ENCODE results near the gene FSTL5. TPM values are rescaled to one million over a fixed set of nuclear protein-coding genes. Genes with fewer than 3 reads are reported as not detected.

Gene FSTL5
- total RNA-seq, 2 donors from 2014 or later = 0.24 to 1.1 TPM

DNA sequence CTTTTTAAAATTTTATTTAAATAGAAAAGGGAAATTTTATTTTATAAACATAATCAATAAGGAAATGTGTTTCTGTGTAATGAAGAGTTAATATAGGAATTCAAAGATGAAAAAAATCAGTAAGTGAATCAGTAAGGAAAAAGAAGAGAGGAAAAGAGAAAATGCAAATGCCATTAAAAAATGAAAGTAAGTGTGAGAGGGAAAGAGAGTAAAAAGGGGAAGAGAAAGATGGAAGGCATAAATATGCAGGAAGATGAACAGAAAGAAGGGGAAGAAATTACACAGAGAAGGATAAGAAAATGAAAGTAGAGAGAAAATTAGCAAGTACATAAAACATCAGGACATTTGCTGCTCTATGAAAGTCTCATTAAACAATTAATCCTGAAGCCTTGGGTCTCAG lies 349.9 kb downstream of the FSTL5 start:
- H3K36me3 Mint-ChIP-seq (ENCODE audit: low read depth) = no peaks in the 10 kb centered on the region
- H3K27ac Mint-ChIP-seq = no peak overlapping the region
- Histone ChIP-seq H3K9me3 (ENCODE audit: control insufficient read depth, low read length) (no peaks in the 10 kb centered on the region), H3K27ac (ENCODE audit: low read depth, low read length) (no peak overlapping the region), H3K9ac (ENCODE audit: extremely low read depth, low read length, poor library complexity, severe bottlenecking) (no peak overlapping the region), H3K4me1 (ENCODE audit: control insufficient read depth, insufficient read depth, low read length) (no peaks in the 10 kb centered on the region), H3K27me3 (ENCODE audit: control insufficient read depth, insufficient read depth, low read length, poor library complexity, severe bottlenecking) (no peaks in the 10 kb centered on the region), H3K4me3 (ENCODE audit: low read length) (no peak overlapping the region), H3K36me3 (ENCODE audit: control insufficient read depth, insufficient read depth, low read length) (no peaks in the 10 kb centered on the region)
- no peaks in the 10 kb centered on the region for H3K27me3 Mint-ChIP-seq (ENCODE audit: insufficient read depth)
- peaks cover 3% of the 10 kb centered on the region for H3K4me1 Mint-ChIP-seq
- TF ChIP-seq, protein P1, sequence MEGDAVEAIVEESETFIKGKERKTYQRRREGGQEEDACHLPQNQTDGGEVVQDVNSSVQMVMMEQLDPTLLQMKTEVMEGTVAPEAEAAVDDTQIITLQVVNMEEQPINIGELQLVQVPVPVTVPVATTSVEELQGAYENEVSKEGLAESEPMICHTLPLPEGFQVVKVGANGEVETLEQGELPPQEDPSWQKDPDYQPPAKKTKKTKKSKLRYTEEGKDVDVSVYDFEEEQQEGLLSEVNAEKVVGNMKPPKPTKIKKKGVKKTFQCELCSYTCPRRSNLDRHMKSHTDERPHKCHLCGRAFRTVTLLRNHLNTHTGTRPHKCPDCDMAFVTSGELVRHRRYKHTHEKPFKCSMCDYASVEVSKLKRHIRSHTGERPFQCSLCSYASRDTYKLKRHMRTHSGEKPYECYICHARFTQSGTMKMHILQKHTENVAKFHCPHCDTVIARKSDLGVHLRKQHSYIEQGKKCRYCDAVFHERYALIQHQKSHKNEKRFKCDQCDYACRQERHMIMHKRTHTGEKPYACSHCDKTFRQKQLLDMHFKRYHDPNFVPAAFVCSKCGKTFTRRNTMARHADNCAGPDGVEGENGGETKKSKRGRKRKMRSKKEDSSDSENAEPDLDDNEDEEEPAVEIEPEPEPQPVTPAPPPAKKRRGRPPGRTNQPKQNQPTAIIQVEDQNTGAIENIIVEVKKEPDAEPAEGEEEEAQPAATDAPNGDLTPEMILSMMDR (conservative IDR thresholded peaks at IDR 0.05) = no peak
- H3K9me3 Mint-ChIP-seq = no peaks in the 10 kb centered on the region
- H3K4me3 Mint-ChIP-seq = no peak overlapping the region
- no peak for DNase-seq

DNA sequence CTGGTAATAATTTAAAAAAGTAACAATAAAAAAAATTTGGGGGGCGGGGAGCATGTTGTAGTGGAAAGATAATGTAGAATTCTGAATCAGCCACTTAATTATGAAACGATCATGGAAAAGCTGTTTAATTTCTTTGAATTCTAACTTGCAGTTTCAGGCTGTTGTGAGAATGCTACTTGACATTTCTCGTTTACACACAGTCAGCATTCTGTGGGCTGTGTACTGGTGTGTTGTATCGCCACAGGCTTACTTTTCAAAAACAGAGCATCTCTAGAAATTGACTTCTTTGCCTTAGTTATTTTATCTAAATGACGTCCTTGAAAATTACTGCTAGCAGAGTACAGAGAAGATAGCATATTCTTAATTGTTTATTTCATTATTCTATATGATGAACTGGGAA lies 350.4 kb downstream of the FSTL5 start:
- Mint-ChIP-seq H3K4me3 (no peak overlapping the region), H3K9me3 (no peaks in the 10 kb centered on the region), H3K27me3 (ENCODE audit: insufficient read depth) (no peaks in the 10 kb centered on the region), H3K4me1 (peaks cover 3% of the 10 kb centered on the region), H3K27ac (no peak overlapping the region), H3K36me3 (ENCODE audit: low read depth) (no peaks in the 10 kb centered on the region)
- WGBS, 2 experiments (ENCODE audit: insufficient coverage in 1 of 2, insufficient read length in 1 of 2) = 88 to 92% methylated on average over 1 to 5 of the region's 5 CpGs
- H3K27me3 ChIP-seq (ENCODE audit: control insufficient read depth, insufficient read depth, low read length, poor library complexity, severe bottlenecking) = no peaks in the 10 kb centered on the region
- no peaks in the 10 kb centered on the region for H3K9me3 ChIP-seq (ENCODE audit: control insufficient read depth, low read length)
- H3K9ac ChIP-seq (ENCODE audit: extremely low read depth, low read length, poor library complexity, severe bottlenecking) = no peak overlapping the region
- no peaks in the 10 kb centered on the region for H3K4me1 ChIP-seq (ENCODE audit: control insufficient read depth, insufficient read depth, low read length)
- no peak for DNase-seq
- H3K27ac ChIP-seq (ENCODE audit: low read depth, low read length) = no peak overlapping the region
- TF ChIP-seq, protein P1 (conservative IDR thresholded peaks at IDR 0.05) = no peak
- no peaks in the 10 kb centered on the region for H3K36me3 ChIP-seq (ENCODE audit: control insufficient read depth, insufficient read depth, low read length)
- H3K4me3 ChIP-seq (ENCODE audit: low read length) = no peak overlapping the region

DNA sequence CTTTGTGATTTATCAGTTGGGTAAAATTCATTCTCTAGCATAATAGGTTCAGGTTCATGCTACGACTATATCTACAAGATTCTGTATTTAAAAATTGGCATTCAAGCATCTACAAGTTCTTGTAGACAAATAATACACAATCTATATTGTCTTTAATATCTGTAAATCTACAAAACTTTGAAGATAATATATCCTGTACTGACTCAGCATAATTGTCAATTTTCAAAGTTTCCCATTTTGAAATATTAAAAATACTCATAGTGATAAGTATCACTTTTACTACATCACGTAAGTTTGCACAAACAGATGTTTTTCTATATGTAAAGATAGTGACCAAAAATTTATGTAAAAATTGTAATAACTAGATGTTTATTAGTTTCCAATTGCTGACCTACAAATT lies 360.6 kb downstream of the FSTL5 start:
- Mint-ChIP-seq H3K27me3 (ENCODE audit: insufficient read depth) (no peaks in the 10 kb centered on the region), H3K9me3 (no peaks in the 10 kb centered on the region), H3K4me1 (peaks cover 5% of the 10 kb centered on the region), H3K4me3 (no peak overlapping the region), H3K27ac (no peak overlapping the region), H3K36me3 (ENCODE audit: low read depth) (no peaks in the 10 kb centered on the region)
- no peak overlapping the region for H3K4me3 ChIP-seq (ENCODE audit: low read length)
- 92% methylated on average over 1 of the region's 2 CpGs; no CpG with 5 or more reads in 1 of the 2 experiments for WGBS, 2 experiments (ENCODE audit: insufficient coverage in 1 of 2, insufficient read length in 1 of 2)
- no peak overlapping the region for H3K27ac ChIP-seq (ENCODE audit: low read depth, low read length)
- TF ChIP-seq, protein P1 (conservative IDR thresholded peaks at IDR 0.05) = no peak
- no peaks in the 10 kb centered on the region for H3K4me1 ChIP-seq (ENCODE audit: control insufficient read depth, insufficient read depth, low read length)
- no peak for DNase-seq
- no peak overlapping the region for H3K9ac ChIP-seq (ENCODE audit: extremely low read depth, low read length, poor library complexity, severe bottlenecking)
- H3K36me3 ChIP-seq (ENCODE audit: control insufficient read depth, insufficient read depth, low read length) = no peaks in the 10 kb centered on the region
- H3K27me3 ChIP-seq (ENCODE audit: control insufficient read depth, insufficient read depth, low read length, poor library complexity, severe bottlenecking) = peaks cover 26% of the 10 kb centered on the region
- no peaks in the 10 kb centered on the region for H3K9me3 ChIP-seq (ENCODE audit: control insufficient read depth, low read length)

Measured in endodermal cell (in vitro differentiated cells).